Endothelial cell of umbilical vein (primary cell): ENCODE measurements around the gene ZDHHC14. TPM values are rescaled to one million over a fixed set of nuclear protein-coding genes. Genes with fewer than 3 reads are reported as not detected.

Experiments used
- BruUV-seq: library from RNA; stranded (reverse); fragments of 400-500 nt; replicated peaks from 2 replicates; lab custom pipeline; 2021; lab: Mats Ljungman, UMichigan
- CTCF ChIA-PET: fragments of 300-600, 350-600 bp; sonication (Branson Sonifier 250); formaldehyde crosslinking; loops from one replicate; lab custom pipeline; 2021; ENCODE audit warnings: antibody characterized with exemption, inconsistent platforms; lab: Charles Lee
- POLR2A ChIA-PET: fragments of 300-600, 350-600 bp; sonication (Branson Sonifier 250); formaldehyde crosslinking; loops from one replicate; lab custom pipeline; 2021; ENCODE audit warnings: antibody characterized with exemption, inconsistent platforms; lab: Charles Lee
- DNase-seq: peaks from one replicate; pipeline ENCODE4 v3.0.0-alpha.2; 2011; ENCODE audit warnings: low read depth, low spot score
- FAIRE-seq: peaks from 2 replicates; lab custom pipeline; 2011; peaks lifted over from hg19 to GRCh38; lab: Jason Lieb, UNC
- H2AFZ ChIP-seq: 2 replicates; pipeline ENCODE4 v1.6.0; 2012; ENCODE audit warnings: low read depth, low read length, control low read depth, inconsistent platforms
- H3K27ac ChIP-seq: 2 replicates; pipeline ENCODE4 v1.5.1; 2011; ENCODE audit warnings: low read depth, mild to moderate bottlenecking, control low read depth, low read length, moderate library complexity; ENCODE audit not compliant: insufficient read depth
- H3K27me3 ChIP-seq, 2 experiments: 2 replicates each; pipeline versions ENCODE4 v1.6.0 to v1.6.1; 2011; ENCODE audit warnings: low read length in 2 of 2, mixed read lengths in 1 of 2; ENCODE audit not compliant: control insufficient read depth in 2 of 2, insufficient read depth in 2 of 2
- H3K36me3 ChIP-seq, 2 experiments: 2 replicates in 1 of 2; 3 replicates in 1 of 2; pipeline ENCODE4 v1.5.1; 2011; ENCODE audit warnings: low read length in 2 of 2, mild to moderate bottlenecking in 1 of 2, moderate library complexity in 1 of 2; ENCODE audit not compliant: control insufficient read depth in 2 of 2, insufficient read depth in 2 of 2; ENCODE audit errors: extremely low read depth in 1 of 2
- H3K4me1 ChIP-seq: 3 replicates; pipeline ENCODE4 v1.5.1; 2011; ENCODE audit warnings: mild to moderate bottlenecking, low read length; ENCODE audit not compliant: control insufficient read depth, insufficient read depth; ENCODE audit errors: extremely low read depth
- H3K4me2 ChIP-seq: 2 replicates; pipeline ENCODE4 v1.6.1; 2011; ENCODE audit warnings: low read length, control low read depth, mixed read lengths; ENCODE audit not compliant: insufficient read depth
- H3K4me3 ChIP-seq, 3 experiments: fragments of 200-600 bp in 1 of 3; sonication (generic), shearing (Covaris generic) in 1 of 3; replicated peaks in 1 of 3; 2 replicates each; pipeline ENCODE4 v1.5.1; 2011 to 2016; ENCODE audit warnings: control low read depth in 3 of 3, low read length in 3 of 3, mild to moderate bottlenecking in 2 of 3, inconsistent platforms in 1 of 3, low read depth in 1 of 3, moderate library complexity in 1 of 3; ENCODE audit not compliant: insufficient read depth in 1 of 3
- H3K79me2 ChIP-seq: 2 replicates; pipeline ENCODE4 v1.6.0; 2012; ENCODE audit warnings: low read length, inconsistent platforms; ENCODE audit not compliant: control insufficient read depth, insufficient read depth
- H3K9ac ChIP-seq: replicated peaks from 2 replicates; pipeline ENCODE3; 2011; ENCODE audit warnings: low read length, control low read depth; ENCODE audit not compliant: insufficient read depth; ENCODE audit errors: extremely low read depth
- H3K9me1 ChIP-seq: replicated peaks from 3 replicates; pipeline ENCODE4 v1.6.0; 2011; ENCODE audit warnings: mild to moderate bottlenecking, low read length; ENCODE audit not compliant: control insufficient read depth, insufficient read depth; ENCODE audit errors: extremely low read depth
- H3K9me3 ChIP-seq: replicated peaks from 2 replicates; pipeline ENCODE4 v1.5.1; 2012; ENCODE audit warnings: low read length, inconsistent platforms; ENCODE audit not compliant: control insufficient read depth, insufficient read depth
- H4K20me1 ChIP-seq: replicated peaks from 2 replicates; pipeline ENCODE3; 2011; ENCODE audit warnings: mild to moderate bottlenecking, low read length; ENCODE audit not compliant: control insufficient read depth, insufficient read depth; ENCODE audit errors: extremely low read depth
- EZH2 ChIP-seq: IDR thresholded peaks from 2 replicates; pipeline ENCODE4 v1.6.1; 2012; ENCODE audit warnings: borderline replicate concordance, low read depth, mild to moderate bottlenecking, moderate library complexity, low read length, inconsistent platforms; ENCODE audit not compliant: severe bottlenecking
- FOS ChIP-seq: IDR thresholded peaks from 2 replicates; pipeline ENCODE4 v1.6.1; 2011; ENCODE audit warnings: mild to moderate bottlenecking, low read length, moderate library complexity, borderline replicate concordance; ENCODE audit not compliant: insufficient read depth
- GATA2 ChIP-seq: IDR thresholded peaks from 2 replicates; pipeline ENCODE4 v1.7.0; 2011; ENCODE audit warnings: low read depth, mild to moderate bottlenecking, moderate library complexity, mixed read lengths, low read length; ENCODE audit not compliant: insufficient read length, insufficient read depth
- JUN ChIP-seq: IDR thresholded peaks from 2 replicates; pipeline ENCODE4 v1.6.1; 2011; ENCODE audit warnings: borderline replicate concordance, low read depth; ENCODE audit not compliant: insufficient read length, insufficient read depth
- MAX ChIP-seq: IDR thresholded peaks from 2 replicates; pipeline ENCODE4 v1.6.1; 2011; ENCODE audit not compliant: insufficient read depth, insufficient read length
- MYC ChIP-seq: IDR thresholded peaks from one replicate; pipeline ENCODE4 v1.6.1; 2011; ENCODE audit warnings: mild to moderate bottlenecking, low read depth, low read length
- POLR2A ChIP-seq: IDR thresholded peaks from 2 replicates; pipeline ENCODE4 v1.6.1; 2012; ENCODE audit warnings: low read depth, mild to moderate bottlenecking, control low read depth, low read length
- POLR2AphosphoS5 ChIP-seq: IDR thresholded peaks from 2 replicates; pipeline ENCODE4 v1.6.1; 2012; ENCODE audit warnings: low read depth, mild to moderate bottlenecking, control low read depth, low read length, moderate library complexity; ENCODE audit not compliant: insufficient read depth
- dilution Hi-C: fragments of 300-500 bp; cut with MboI; formaldehyde crosslinking; loops from one replicate; pipeline ENCODE4 v1.15.0; 2019; ENCODE audit warnings: low sequenced_read_pairs; ENCODE audit not compliant: extremely low pct_ligation_motif_present
- intact Hi-C: fragments of 100-400 bp; cut with micrococcal nuclease; formaldehyde crosslinking; loops from one replicate; pipeline ENCODE4 v1.10.0; 2022
- polyA plus RNA-seq, 4 experiments: library from polyadenylated mRNA; depleted of rRNA in 3 of 4; stranded (reverse) in 3 of 4; unstranded in 1 of 4; fragments of >200 nt; gene quantifications; 2 replicates each; pipeline versions ENCODE4 v1.2.1 to v1.2.3, GENCODE V29; 2011 to 2012; ENCODE audit warnings: missing spikeins in 1 of 4
- total RNA-seq: library from RNA; stranded (reverse); gene quantifications from 2 replicates; pipeline ENCODE4 v1.2.3, GENCODE V29; 2021
- TF ChIP-seq, protein P1 (sequence below), 2 donors: IDR thresholded peaks; 1 replicate in 1 of 2; 2 replicates in 1 of 2; pipeline ENCODE4 v1.5.1; 2011; ENCODE audit warnings: low read length in 2 of 2, mild to moderate bottlenecking in 2 of 2, moderate library complexity in 2 of 2, control low read depth in 1 of 2, inconsistent platforms in 1 of 2, low read depth in 1 of 2; ENCODE audit not compliant: insufficient read depth in 1 of 2; ENCODE audit errors: extremely low read depth in 1 of 2

The ZDHHC14 gene
- total and polyA plus RNA-seq, 2 donors (not counting 3 experiments of a cell fraction or from before 2014, with no cell fraction given), result 23.0 to 25.6 TPM

GRCh38 chr6:157650261-157650640, 269.3 kb downstream of the ZDHHC14 start:
- FAIRE-seq, result no peak
- Histone ChIP-seq H3K9me3 (no peaks in the 10 kb centered on the region), H3K9ac (no peak overlapping the region), H4K20me1 (no peaks in the 10 kb centered on the region), H3K79me2 (no peaks in the 10 kb centered on the region), H3K4me3 (no peak overlapping the region), H3K4me2 (no peak overlapping the region), H3K27me3 (no peaks in the 10 kb centered on the region), H3K27ac (no peak overlapping the region), H3K4me1 (peaks cover 7% of the 10 kb centered on the region), H2AFZ (no peak overlapping the region), H3K36me3 (peaks cover 0 to 3% of the 10 kb centered on the region in 2 experiments), H3K9me1 (no peaks in the 10 kb centered on the region)
- CTCF ChIA-PET, result no interaction called here
- TF ChIP-seq POLR2A, result no peak
- TF ChIP-seq JUN, result no peak
- no peak for TF ChIP-seq POLR2AphosphoS5
- TF ChIP-seq EZH2, result no peak
- TF ChIP-seq MAX, result no peak
- no peak for TF ChIP-seq MYC
- TF ChIP-seq FOS, result no peak
- TF ChIP-seq, protein P1, sequence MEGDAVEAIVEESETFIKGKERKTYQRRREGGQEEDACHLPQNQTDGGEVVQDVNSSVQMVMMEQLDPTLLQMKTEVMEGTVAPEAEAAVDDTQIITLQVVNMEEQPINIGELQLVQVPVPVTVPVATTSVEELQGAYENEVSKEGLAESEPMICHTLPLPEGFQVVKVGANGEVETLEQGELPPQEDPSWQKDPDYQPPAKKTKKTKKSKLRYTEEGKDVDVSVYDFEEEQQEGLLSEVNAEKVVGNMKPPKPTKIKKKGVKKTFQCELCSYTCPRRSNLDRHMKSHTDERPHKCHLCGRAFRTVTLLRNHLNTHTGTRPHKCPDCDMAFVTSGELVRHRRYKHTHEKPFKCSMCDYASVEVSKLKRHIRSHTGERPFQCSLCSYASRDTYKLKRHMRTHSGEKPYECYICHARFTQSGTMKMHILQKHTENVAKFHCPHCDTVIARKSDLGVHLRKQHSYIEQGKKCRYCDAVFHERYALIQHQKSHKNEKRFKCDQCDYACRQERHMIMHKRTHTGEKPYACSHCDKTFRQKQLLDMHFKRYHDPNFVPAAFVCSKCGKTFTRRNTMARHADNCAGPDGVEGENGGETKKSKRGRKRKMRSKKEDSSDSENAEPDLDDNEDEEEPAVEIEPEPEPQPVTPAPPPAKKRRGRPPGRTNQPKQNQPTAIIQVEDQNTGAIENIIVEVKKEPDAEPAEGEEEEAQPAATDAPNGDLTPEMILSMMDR (IDR thresholded peaks at IDR 0.05; ENCODE audit: extremely low read depth in 1 of 2, insufficient read depth in 1 of 2, low read depth in 1 of 2, low read length in 2 of 2), result no peak
- no peak for TF ChIP-seq GATA2
- BruUV-seq, result no TSS peak
- dilution Hi-C loops, result no loop called here
- POLR2A ChIA-PET, result no interaction called here
- DNase-seq, result no peak
- intact Hi-C loops, result no loop called here
